ENCODE measurements around the gene RABGEF1. TPM values are rescaled to one million over a fixed set of nuclear protein-coding genes. Genes with fewer than 3 reads are reported as not detected.
"Not testable (repeated sequence)": the region's sequence is repeated elsewhere in the genome, so short reads cannot be mapped to it uniquely, and the experiment has no call there.

Gene RABGEF1
- total RNA-seq, 1 donor from 2014 or later: 19.4 TPM

- Mint-ChIP-seq H3K36me3 (ENCODE audit: insufficient read depth) (peaks cover 4% of the 10 kb centered on the region), H3K9me3 (ENCODE audit: low read depth) (no peaks in the 10 kb centered on the region), H3K4me1 (ENCODE audit: low read depth) (no peaks in the 10 kb centered on the region), H3K27ac (no peak overlapping the region), H3K27me3 (no peaks in the 10 kb centered on the region), H3K4me3 (ENCODE audit: low read depth) (no peak overlapping the region)
- TF ChIP-seq CTCF (IDR thresholded peaks at IDR 0.05; ENCODE audit: unreplicated experiment): no peak
- DNase-seq (ENCODE audit: low spot score, unreplicated experiment): no peak
Observed at GRCh38 chr7:66697449-66698438, 42.8 kb upstream of the RABGEF1 start.

GRCh38 chr7:66698652-66699205 lies 41.8 kb upstream of the RABGEF1 start:
- no peaks in the 10 kb centered on the region for H3K27me3 Mint-ChIP-seq
- H3K27ac Mint-ChIP-seq: no peak overlapping the region
- no peak overlapping the region for H3K4me3 Mint-ChIP-seq (ENCODE audit: low read depth)
- no peak for DNase-seq (ENCODE audit: low spot score, unreplicated experiment)
- no peaks in the 10 kb centered on the region for H3K9me3 Mint-ChIP-seq (ENCODE audit: low read depth)
- H3K36me3 Mint-ChIP-seq (ENCODE audit: insufficient read depth): peaks cover 4% of the 10 kb centered on the region
- no peak for TF ChIP-seq CTCF (IDR thresholded peaks at IDR 0.05; ENCODE audit: unreplicated experiment)
- H3K4me1 Mint-ChIP-seq (ENCODE audit: low read depth): no peaks in the 10 kb centered on the region

GRCh38 chr7:66699998-66700397 lies 40.5 kb upstream of the RABGEF1 start:
- H3K4me1 Mint-ChIP-seq (ENCODE audit: low read depth): no peaks in the 10 kb centered on the region
- no peak overlapping the region for H3K27ac Mint-ChIP-seq
- no peaks in the 10 kb centered on the region for H3K27me3 Mint-ChIP-seq
- H3K9me3 Mint-ChIP-seq (ENCODE audit: low read depth): no peaks in the 10 kb centered on the region
- H3K36me3 Mint-ChIP-seq (ENCODE audit: insufficient read depth): peaks cover 5% of the 10 kb centered on the region
- H3K4me3 Mint-ChIP-seq (ENCODE audit: low read depth): no peak overlapping the region
- DNase-seq (ENCODE audit: low spot score, unreplicated experiment): no peak
- TF ChIP-seq CTCF (IDR thresholded peaks at IDR 0.05; ENCODE audit: unreplicated experiment): no peak

- DNase-seq (ENCODE audit: low spot score, unreplicated experiment): no peak
- no peak for TF ChIP-seq CTCF (IDR thresholded peaks at IDR 0.05; ENCODE audit: unreplicated experiment)
- Mint-ChIP-seq H3K9me3 (ENCODE audit: low read depth) (no peaks in the 10 kb centered on the region), H3K36me3 (ENCODE audit: insufficient read depth) (peaks cover 5% of the 10 kb centered on the region), H3K4me3 (ENCODE audit: low read depth) (no peak overlapping the region), H3K27ac (no peak overlapping the region), H3K27me3 (no peaks in the 10 kb centered on the region), H3K4me1 (ENCODE audit: low read depth) (no peaks in the 10 kb centered on the region)
Observed at GRCh38 chr7:66700633-66701131, 39.9 kb upstream of the RABGEF1 start.

- Mint-ChIP-seq H3K27me3 (no peaks in the 10 kb centered on the region), H3K4me3 (ENCODE audit: low read depth) (no peak overlapping the region), H3K9me3 (ENCODE audit: low read depth) (peaks cover 8% of the 10 kb centered on the region), H3K27ac (no peak overlapping the region), H3K36me3 (ENCODE audit: insufficient read depth) (peaks cover 31% of the 10 kb centered on the region), H3K4me1 (ENCODE audit: low read depth) (no peaks in the 10 kb centered on the region)
- no peak for TF ChIP-seq CTCF (IDR thresholded peaks at IDR 0.05; ENCODE audit: unreplicated experiment)
- DNase-seq (ENCODE audit: low spot score, unreplicated experiment): no peak
Observed at GRCh38 chr7:66707825-66708224, 32.7 kb upstream of the RABGEF1 start.

- not testable (repeated sequence) for H3K4me3 Mint-ChIP-seq (ENCODE audit: low read depth); H3K27ac Mint-ChIP-seq; H3K27me3 Mint-ChIP-seq; H3K4me1 Mint-ChIP-seq (ENCODE audit: low read depth); DNase-seq (ENCODE audit: low spot score, unreplicated experiment)
- H3K36me3 Mint-ChIP-seq (ENCODE audit: insufficient read depth): peaks cover 49% of the 10 kb centered on the region
- peaks cover 19% of the 10 kb centered on the region for H3K9me3 Mint-ChIP-seq (ENCODE audit: low read depth)
Observed at GRCh38 chr7:66710752-66711151, 29.8 kb upstream of the RABGEF1 start.
